HEK293 (cell line): ENCODE measurements around the gene ITPA.

Source experiments
- CTCF ChIP-seq: fragments of 450-650 bp; formaldehyde crosslinking; IDR thresholded peaks from 2 replicates; pipeline ENCODE4 v1.5.1; 2016; ENCODE audit warnings: missing biosample characterization, missing genetic modification characterization
- ELK4 ChIP-seq: IDR thresholded peaks from 2 replicates; pipeline ENCODE4 v1.6.1; 2011; ENCODE audit warnings: mild to moderate bottlenecking, low read depth, low read length, borderline replicate concordance

GRCh38 chr20:3226093-3226492 lies 16.8 kb downstream of the ITPA start:
- TF ChIP-seq CTCF (tag by site-specific recombination) (no peak), ELK4 (no peak)
